ENCODE data around the gene HTR3E. TPM values are rescaled to one million over a fixed set of nuclear protein-coding genes. Genes with fewer than 3 reads are reported as not detected.

Gene HTR3E
- total and polyA plus RNA-seq, 12 donors, result not detected

DNA sequence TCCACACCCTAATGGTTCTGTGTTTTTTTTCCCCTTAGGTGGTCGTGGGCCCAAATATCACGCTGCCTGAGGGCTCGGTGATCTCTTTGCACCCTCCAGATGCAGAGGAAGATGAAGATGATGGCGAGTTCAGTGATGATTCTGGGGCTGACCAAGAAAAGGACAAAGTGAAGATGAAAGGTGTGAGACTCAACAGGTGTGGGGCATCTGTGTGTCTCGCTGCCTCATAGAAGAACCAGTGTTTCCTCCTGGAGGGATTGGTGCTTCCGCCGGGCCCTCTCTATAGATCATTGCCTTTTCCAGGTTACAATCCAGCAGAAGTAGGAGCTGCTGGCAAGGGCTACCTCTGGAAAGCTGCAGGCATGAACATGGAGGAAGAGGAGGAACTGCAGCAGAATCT, 45.3 kb downstream of the HTR3E start:
- no peak for DNase-seq
- Histone ChIP-seq H3K4me1 (replicated peaks in 1 of 2) (peaks cover 0 to 8% of the 10 kb centered on the region in 2 donors), H3K4me3 (no peak overlapping the region), H3K36me3 (replicated peaks in 1 of 2) (peaks cover 0 to 83% of the 10 kb centered on the region in 2 donors), H3K9me3 (replicated peaks in 1 of 3) (no peaks in the 10 kb centered on the region), H3K27ac (no peak overlapping the region), H3K27me3 (no peaks in the 10 kb centered on the region)
- 92 to 94% (median 93%) methylated on average over 7 of the region's 7 CpGs for WGBS, 4 donors
- intact Hi-C loops (cut with DNase I), result no loop called here
- TF ChIP-seq POLR2A (IDR thresholded peaks at IDR 0.05), result no peak
- TF ChIP-seq, protein P1, sequence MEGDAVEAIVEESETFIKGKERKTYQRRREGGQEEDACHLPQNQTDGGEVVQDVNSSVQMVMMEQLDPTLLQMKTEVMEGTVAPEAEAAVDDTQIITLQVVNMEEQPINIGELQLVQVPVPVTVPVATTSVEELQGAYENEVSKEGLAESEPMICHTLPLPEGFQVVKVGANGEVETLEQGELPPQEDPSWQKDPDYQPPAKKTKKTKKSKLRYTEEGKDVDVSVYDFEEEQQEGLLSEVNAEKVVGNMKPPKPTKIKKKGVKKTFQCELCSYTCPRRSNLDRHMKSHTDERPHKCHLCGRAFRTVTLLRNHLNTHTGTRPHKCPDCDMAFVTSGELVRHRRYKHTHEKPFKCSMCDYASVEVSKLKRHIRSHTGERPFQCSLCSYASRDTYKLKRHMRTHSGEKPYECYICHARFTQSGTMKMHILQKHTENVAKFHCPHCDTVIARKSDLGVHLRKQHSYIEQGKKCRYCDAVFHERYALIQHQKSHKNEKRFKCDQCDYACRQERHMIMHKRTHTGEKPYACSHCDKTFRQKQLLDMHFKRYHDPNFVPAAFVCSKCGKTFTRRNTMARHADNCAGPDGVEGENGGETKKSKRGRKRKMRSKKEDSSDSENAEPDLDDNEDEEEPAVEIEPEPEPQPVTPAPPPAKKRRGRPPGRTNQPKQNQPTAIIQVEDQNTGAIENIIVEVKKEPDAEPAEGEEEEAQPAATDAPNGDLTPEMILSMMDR (IDR thresholded peaks at IDR 0.05), result no peak

DNA sequence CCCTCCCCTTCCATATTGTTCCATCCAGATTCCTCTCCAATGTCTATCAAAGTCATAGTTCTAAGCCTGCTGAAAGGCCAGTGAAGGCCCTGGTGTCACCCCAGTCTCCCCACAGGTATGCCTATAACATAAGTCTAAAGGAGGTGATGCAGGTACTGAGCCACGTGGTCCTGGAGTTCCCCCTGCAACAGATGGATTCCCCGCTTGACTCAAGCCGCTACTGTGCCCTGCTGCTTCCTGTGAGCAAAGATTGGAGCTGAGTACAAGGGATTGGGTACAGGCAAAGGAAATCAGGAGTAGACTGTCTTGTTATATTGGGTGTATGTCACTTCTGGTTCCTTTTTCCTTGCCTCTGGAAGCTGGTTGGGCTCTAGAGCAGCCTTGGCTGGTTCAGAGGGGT, 46.5 kb downstream of the HTR3E start:
- intact Hi-C loops (cut with DNase I), result no loop called here
- Histone ChIP-seq H3K4me1 (replicated peaks in 1 of 2) (peaks cover 0 to 6% of the 10 kb centered on the region in 2 donors), H3K9me3 (replicated peaks in 1 of 3) (no peaks in the 10 kb centered on the region), H3K36me3 (replicated peaks in 1 of 2) (peaks cover 0 to 73% of the 10 kb centered on the region in 2 donors), H3K27ac (no peak overlapping the region), H3K27me3 (no peaks in the 10 kb centered on the region), H3K4me3 (no peak overlapping the region)
- WGBS, 4 donors, result 87 to 100% (median 93%) methylated on average over 3 of the region's 3 CpGs
- DNase-seq, result no peak
- no peak for TF ChIP-seq POLR2A (IDR thresholded peaks at IDR 0.05)
- TF ChIP-seq, protein P1 (IDR thresholded peaks at IDR 0.05), result no peak

DNA sequence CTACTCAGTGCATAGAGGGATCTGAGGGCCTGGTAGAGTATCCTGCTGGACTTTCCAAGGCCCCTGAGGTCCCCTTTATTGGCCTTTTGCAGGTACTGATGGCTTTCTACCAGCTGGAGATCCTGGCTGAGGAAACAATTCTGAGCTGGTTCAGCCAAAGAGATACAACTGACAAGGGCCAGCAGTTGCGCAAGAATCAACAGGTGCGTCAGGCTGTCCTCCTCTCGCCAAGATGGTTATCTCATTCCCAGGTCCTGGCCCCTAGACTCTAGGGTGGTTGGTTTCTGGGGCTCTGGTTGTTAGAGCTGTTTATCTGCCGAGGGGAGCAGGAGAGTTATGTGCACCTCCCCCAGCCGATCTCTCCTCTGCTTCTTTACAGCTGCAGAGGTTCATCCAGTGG, 47.6 kb downstream of the HTR3E start:
- Histone ChIP-seq H3K36me3 (replicated peaks in 1 of 2) (peaks cover 0 to 67% of the 10 kb centered on the region in 2 donors), H3K9me3 (replicated peaks in 1 of 3) (no peaks in the 10 kb centered on the region), H3K27me3 (no peaks in the 10 kb centered on the region), H3K27ac (no peak overlapping the region), H3K4me1 (replicated peaks in 1 of 2) (peaks cover 0 to 6% of the 10 kb centered on the region in 2 donors), H3K4me3 (no peak overlapping the region)
- TF ChIP-seq, protein P1 (IDR thresholded peaks at IDR 0.05), result no peak
- TF ChIP-seq POLR2A (IDR thresholded peaks at IDR 0.05), result no peak
- intact Hi-C loops (cut with DNase I), result no loop called here
- no peak for DNase-seq
- 73 to 84% (median 77%) methylated on average over 5 of the region's 5 CpGs for WGBS, 4 donors

DNA sequence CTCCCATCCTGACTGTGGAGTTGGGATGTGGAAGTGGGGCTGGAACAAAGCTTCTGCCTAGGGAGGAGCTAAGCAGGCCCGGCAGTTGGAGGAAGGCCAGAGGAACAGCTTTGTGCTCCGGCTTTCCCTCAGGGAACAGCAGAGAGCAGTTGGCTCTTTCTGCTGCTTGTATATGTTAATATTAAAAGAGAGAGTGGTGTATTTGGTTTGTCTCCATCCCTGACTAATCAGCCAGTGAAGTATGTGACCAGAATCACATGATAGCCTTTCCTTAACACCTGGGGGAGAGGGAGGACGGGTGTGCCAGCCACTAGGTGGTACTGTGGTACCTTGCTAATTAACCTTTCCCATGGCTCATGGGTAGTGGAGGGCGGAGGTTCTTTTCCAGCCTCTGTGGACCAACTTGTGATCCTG, 48.3 kb downstream of the HTR3E start:
- Histone ChIP-seq H3K4me1 (replicated peaks in 1 of 2) (peaks cover 0 to 6% of the 10 kb centered on the region in 2 donors), H3K27me3 (no peaks in the 10 kb centered on the region), H3K4me3 (no peak overlapping the region), H3K27ac (peak overlapping the region in 1 of 5 donors; percentile 32), H3K9me3 (replicated peaks in 1 of 3) (no peaks in the 10 kb centered on the region), H3K36me3 (replicated peaks in 1 of 2) (peaks cover 0 to 62% of the 10 kb centered on the region in 2 donors)
- intact Hi-C loops (cut with DNase I), result loop anchor here in 1 of 2 donors (5.0 kb wide), 1 partner anchor 97 kb away; no protein-coding TSS in a partner anchor
- TF ChIP-seq, protein P1 (IDR thresholded peaks at IDR 0.05), result peak in 5 of 6 experiments; percentile 37 to 56 (median 49)
- TF ChIP-seq POLR2A (IDR thresholded peaks at IDR 0.05), result no peak
- DNase-seq, result peak; percentile 42 to 82 (median 59)
- WGBS, 4 donors, result 15 to 36% (median 31%) methylated on average over 4 of the region's 4 CpGs

Data from adrenal gland (tissue), 12 donors.